Smooth muscle cell of trachea (primary cell): ENCODE measurements around the gene PAK5. TPM values are rescaled to one million over a fixed set of nuclear protein-coding genes. Genes with fewer than 3 reads are reported as not detected.

Experiments used
- total RNA-seq: library from RNA; depleted of rRNA; stranded (reverse); fragments of >200 nt; gene quantifications from 2 replicates; pipeline ENCODE4 v1.2.1, GENCODE V29; 2014

The PAK5 gene
- total RNA-seq, result under 0.01 TPM in 1 of 2 replicates, not detected in the other

DNA sequence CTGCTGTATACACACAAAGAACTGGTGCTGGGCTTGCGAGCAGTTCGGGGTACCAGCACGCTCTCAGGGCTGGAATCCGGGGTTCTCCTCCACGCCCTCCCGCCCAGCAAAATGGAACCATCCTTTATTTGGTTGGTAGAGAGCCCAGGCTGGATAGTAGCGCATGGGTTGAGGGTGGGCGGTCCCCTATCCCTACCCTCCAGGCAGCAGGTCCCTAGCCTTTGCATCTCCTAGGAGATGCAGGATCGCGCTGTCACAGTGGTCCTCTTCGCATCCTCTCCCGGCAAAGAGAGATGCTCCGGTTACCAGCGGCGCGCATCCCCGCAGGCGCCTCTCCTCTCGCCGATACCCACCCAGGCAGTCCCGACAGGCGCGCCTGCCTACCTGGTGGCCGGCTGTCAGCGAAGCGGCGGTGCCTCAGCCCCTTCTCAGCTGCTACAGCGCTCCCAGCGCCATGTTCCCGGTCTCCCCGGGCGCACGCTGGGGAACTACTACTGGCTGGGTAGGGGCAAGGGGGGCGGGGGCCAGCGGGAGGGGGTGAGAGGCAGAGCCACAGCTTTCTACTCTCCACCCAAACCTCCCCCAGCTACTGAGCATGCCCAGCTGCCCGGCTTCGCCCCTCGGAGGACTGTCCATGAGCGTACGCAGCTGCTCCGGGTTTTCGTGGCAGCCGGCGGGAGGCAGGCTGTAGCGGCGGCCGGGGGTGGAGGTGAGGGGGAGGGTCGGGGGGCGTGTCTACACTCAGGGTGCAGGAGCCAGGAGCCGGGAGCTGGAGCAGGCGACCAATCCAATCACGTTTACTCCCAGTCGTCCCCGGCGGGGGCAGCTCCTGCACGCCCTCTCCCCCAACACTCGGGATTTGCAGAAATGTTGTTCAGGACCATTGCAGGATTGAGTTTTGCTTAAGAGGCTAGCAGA lies at the start of gene PAK5:
Gene PAK5, minus strand, starts transcription at position 699 of the 918 bp plus-strand sequence. CDS start 194,748 bp downstream, outside the sequence.

GRCh38 chr20:9514461-9515213 lies 324.2 kb downstream of the PAK5 start, which contains the start of gene LAMP5:
TSS of gene LAMP5 (plus strand) at chr20:9514590. CDS start at chr20:9514853, 263 bp downstream.

Other genes starting within 250 kb of the PAK5 start
- gene ANKEF1, start 195.9 kb upstream of the PAK5 start, total RNA-seq, result 2.9 and 5.0 TPM in 2 replicates